SK-N-SH (cell line): ENCODE results near the gene SSTR4. TPM values are rescaled to one million over a fixed set of nuclear protein-coding genes. Genes with fewer than 3 reads are reported as not detected.

Experiments used
- CTCF ChIA-PET: fragments of 300-600, 350-600 bp; formaldehyde crosslinking; extraction: SDS; loops from one replicate; lab custom pipeline; 2021; lab: Yijun Ruan, JAX
- POLR2A ChIA-PET: fragments of 350-600 bp; sonication (Branson Sonifier 250); formaldehyde crosslinking; extraction: SDS; loops from one replicate; lab custom pipeline; 2020; ENCODE audit warnings: antibody characterized with exemption, inconsistent platforms; lab: Yijun Ruan, JAX
- DNase-seq: peaks from one replicate; pipeline ENCODE4 v3.0.0; 2012
- H2AFZ ChIP-seq: fragments of 200-600 bp; sonication (generic); 2 replicates; pipeline ENCODE4 v1.8.1; 2016; ENCODE audit warnings: antibody characterized with exemption, mild to moderate bottlenecking, low read depth
- H3F3A ChIP-seq: fragments of 200-600 bp; sonication (generic); replicated peaks from 2 replicates; pipeline ENCODE3; 2016; ENCODE audit warnings: antibody characterized with exemption, mild to moderate bottlenecking; ENCODE audit not compliant: insufficient read depth
- H3K27ac ChIP-seq, 2 experiments: fragments of 200-500 bp in 1 of 2; fragments of 200-600 bp in 1 of 2; sonication (Bioruptor generic) in 1 of 2; sonication (generic), shearing (Covaris generic) in 1 of 2; 2 replicates each; pipeline versions ENCODE4 v1.5.1 to v1.6.1; 2014 to 2016; ENCODE audit warnings: low read depth in 2 of 2, inconsistent platforms in 1 of 2, low read length in 1 of 2, mild to moderate bottlenecking in 1 of 2, mixed read lengths in 1 of 2
- H3K27me3 ChIP-seq: fragments of 200-600 bp; sonication (generic), shearing (Covaris generic); 2 replicates; pipeline ENCODE4 v1.6.1; 2016; ENCODE audit warnings: mixed run types; ENCODE audit not compliant: insufficient read depth
- H3K36me3 ChIP-seq, 2 experiments: fragments of 200-500 bp in 1 of 2; fragments of 200-600 bp in 1 of 2; sonication (Bioruptor generic) in 1 of 2; sonication (generic) in 1 of 2; replicated peaks in 1 of 2; 2 replicates each; pipeline versions ENCODE3 to v1.5.1; 2014 to 2016; ENCODE audit warnings: low read length in 1 of 2, mild to moderate bottlenecking in 1 of 2; ENCODE audit not compliant: insufficient read depth in 2 of 2, control insufficient read depth in 1 of 2
- H3K4me1 ChIP-seq, 2 experiments: fragments of 200-500 bp in 1 of 2; fragments of 200-600 bp in 1 of 2; sonication (Bioruptor generic) in 1 of 2; sonication (generic), shearing (Covaris generic) in 1 of 2; 2 replicates each; pipeline versions ENCODE4 v1.5.1 to v1.6.1; 2014 to 2016; ENCODE audit warnings: low read depth in 1 of 2, low read length in 1 of 2, mixed run types in 1 of 2; ENCODE audit not compliant: insufficient read depth in 2 of 2, control insufficient read depth in 1 of 2
- H3K4me2 ChIP-seq: fragments of 200-600 bp; sonication (generic), shearing (Covaris generic); 2 replicates; pipeline ENCODE4 v1.6.1; 2017; ENCODE audit warnings: mixed run types
- H3K4me3 ChIP-seq, 2 experiments: fragments of 200-500 bp in 1 of 2; fragments of 200-600 bp in 1 of 2; sonication (Bioruptor generic) in 1 of 2; sonication (generic), shearing (Covaris generic) in 1 of 2; 2 replicates each; pipeline versions ENCODE4 v1.5.1 to v1.8.1; 2014 to 2016; ENCODE audit warnings: low read depth in 2 of 2, inconsistent platforms in 1 of 2, low read length in 1 of 2, mild to moderate bottlenecking in 1 of 2, mixed read lengths in 1 of 2, moderate library complexity in 1 of 2
- H3K79me2 ChIP-seq: fragments of 200-600 bp; sonication (generic); 2 replicates; pipeline ENCODE4 v1.8.1; 2017; ENCODE audit warnings: mild to moderate bottlenecking; ENCODE audit not compliant: insufficient read depth
- H3K9ac ChIP-seq: fragments of 200-600 bp; sonication (generic); 2 replicates; pipeline ENCODE4 v1.6.1; 2017; ENCODE audit warnings: mixed run types
- H3K9me2 ChIP-seq: fragments of 200-600 bp; sonication (generic); 2 replicates; pipeline ENCODE4 v1.6.1; 2017; ENCODE audit warnings: mixed run types
- H3K9me3 ChIP-seq: fragments of 200-600 bp; sonication (generic); 2 replicates; pipeline ENCODE4 v1.6.1; 2017; ENCODE audit warnings: mixed run types, mild to moderate bottlenecking, moderate library complexity
- H4K20me1 ChIP-seq: fragments of 200-600 bp; sonication (generic); 2 replicates; pipeline ENCODE4 v1.6.1; 2017; ENCODE audit warnings: mild to moderate bottlenecking, mixed run types; ENCODE audit not compliant: insufficient read depth
- CHD2 ChIP-seq: fragments of 150-350 bp; IDR thresholded peaks from 2 replicates; pipeline ENCODE4 v1.6.1; 2018; ENCODE audit warnings: low read length; ENCODE audit not compliant: partially characterized antibody
- EZH2phosphoT487 ChIP-seq: fragments of 200-600 bp; sonication (generic); IDR thresholded peaks from 2 replicates; pipeline ENCODE4 v1.6.1; 2017; ENCODE audit warnings: low read depth, mixed run types, mild to moderate bottlenecking, antibody characterized with exemption, moderate library complexity, borderline replicate concordance
- FOSL2 ChIP-seq: IDR thresholded peaks from 2 replicates; pipeline ENCODE4 v1.4.0; 2012; ENCODE audit warnings: low read depth, mild to moderate bottlenecking, moderate library complexity, borderline replicate concordance
- FOXJ3 ChIP-seq: sonication (generic); formaldehyde crosslinking; IDR thresholded peaks from 2 replicates; pipeline ENCODE4 v1.5.1; 2020; ENCODE audit warnings: mild to moderate bottlenecking, missing genetic modification reagents
- FOXM1 ChIP-seq: IDR thresholded peaks from 2 replicates; pipeline ENCODE4 v1.4.0; 2012; ENCODE audit warnings: low read depth, mild to moderate bottlenecking
- MXI1 ChIP-seq: IDR thresholded peaks from 2 replicates; pipeline ENCODE4 v1.6.1; 2012; ENCODE audit warnings: mild to moderate bottlenecking, low read depth, low read length, improper control_type of control experiment
- RCOR1 ChIP-seq: fragments of 150-350 bp; IDR thresholded peaks from 2 replicates; pipeline ENCODE4 v1.6.1; 2017; ENCODE audit warnings: antibody characterized with exemption, low read length
- RFX5 ChIP-seq: IDR thresholded peaks from 2 replicates; pipeline ENCODE4 v1.6.1; 2012; ENCODE audit warnings: mild to moderate bottlenecking, improper control_type of control experiment, low read length
- RXRA ChIP-seq: IDR thresholded peaks from 2 replicates; pipeline ENCODE4 v1.4.0; 2012; ENCODE audit warnings: low read depth, mild to moderate bottlenecking, borderline replicate concordance
- SMC3 ChIP-seq: IDR thresholded peaks from 2 replicates; pipeline ENCODE4 v1.6.1; 2012; ENCODE audit warnings: low read depth, low read length, improper control_type of control experiment
- TAF1 ChIP-seq: IDR thresholded peaks from 2 replicates; pipeline ENCODE4 v1.6.1; 2012; ENCODE audit warnings: low read depth, mild to moderate bottlenecking, low read length, moderate library complexity, borderline replicate concordance
- TCF12 ChIP-seq: IDR thresholded peaks from 2 replicates; pipeline ENCODE4 v1.4.0; 2012
- TEAD4 ChIP-seq: IDR thresholded peaks from 2 replicates; pipeline ENCODE4 v1.4.0; 2012; ENCODE audit warnings: mild to moderate bottlenecking, borderline replicate concordance; ENCODE audit not compliant: insufficient read depth
- WGBS: methylation state at CpG from one replicate; pipeline ENCODE4 v1.1.6; 2017; ENCODE audit warnings: low lambda C conversion rate; 5-methylcytosine and 5-hydroxymethylcytosine counted together
- polyA plus RNA-seq, 3 experiments: library from polyadenylated mRNA; depleted of rRNA; stranded (reverse); fragments of >200 nt; gene quantifications; 2 replicates each; pipeline ENCODE4 v1.2.3, GENCODE V29; 2012
- TF ChIP-seq, protein P1 (sequence below): IDR thresholded peaks from 2 replicates; pipeline ENCODE4 v1.4.0; 2012; ENCODE audit warnings: low read depth
- TF ChIP-seq, protein P2 (sequence below): IDR thresholded peaks from 2 replicates; pipeline ENCODE4 v1.6.1; 2012; ENCODE audit warnings: mild to moderate bottlenecking, low read depth, low read length, moderate library complexity
- TF ChIP-seq, protein P3 (sequence below): fragments of 150-350 bp; IDR thresholded peaks from 2 replicates; pipeline ENCODE4 v1.6.1; 2017; ENCODE audit warnings: antibody characterized with exemption, low read length, low read depth, borderline replicate concordance
- TF ChIP-seq, protein P4 (sequence below): IDR thresholded peaks from 2 replicates; pipeline ENCODE4 v1.4.0; 2012; ENCODE audit warnings: low read depth, borderline replicate concordance
- TF ChIP-seq, protein P5 (sequence below): fragments of 150-350 bp; IDR thresholded peaks from 2 replicates; pipeline ENCODE4 v1.6.1; 2016; ENCODE audit warnings: mild to moderate bottlenecking, low read depth, low read length

Gene SSTR4
- polyA plus RNA-seq, 1 of the 3 experiments (the other 2 are of a cell fraction) = not detected

DNA sequence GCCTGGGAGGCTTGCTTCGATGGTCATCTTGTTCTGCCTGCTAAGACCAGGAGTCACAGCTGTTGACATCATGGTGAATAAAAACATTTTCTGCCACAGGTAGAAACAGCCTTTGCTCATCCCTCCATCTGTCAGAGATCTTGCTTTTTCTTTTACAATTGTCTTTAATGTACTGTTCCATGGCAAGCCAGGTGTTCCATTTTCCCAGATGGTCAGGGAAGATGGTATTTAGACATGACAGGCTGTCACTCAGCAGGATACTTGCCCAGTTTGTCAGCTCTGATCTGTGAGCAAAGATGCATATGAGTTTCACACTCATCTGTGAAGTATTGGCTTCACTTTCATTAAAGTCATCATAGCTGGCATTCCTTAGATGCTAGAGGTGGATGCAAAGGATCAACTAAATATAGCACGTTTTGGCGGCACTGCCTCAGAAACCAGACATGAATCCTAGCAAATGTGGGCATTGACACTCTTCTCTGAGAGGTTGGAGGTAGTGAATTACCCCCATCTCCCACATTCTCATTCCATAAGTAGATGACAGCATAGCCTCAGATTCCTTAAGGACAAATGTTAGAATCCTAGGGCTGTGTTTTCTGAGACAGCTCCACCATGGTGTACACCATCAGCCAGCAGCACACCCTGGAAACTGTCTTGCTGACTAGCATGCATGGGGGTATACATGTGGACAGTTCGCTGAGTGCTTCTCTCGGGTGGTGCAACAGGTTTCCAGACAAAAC, 4.2 kb downstream of the SSTR4 start:
- POLR2A ChIA-PET = no interaction called here
- H4K20me1 ChIP-seq = no peaks in the 10 kb centered on the region
- 12% methylated on average over 5 of the region's 5 CpGs for WGBS
- no peaks in the 10 kb centered on the region for H3K36me3 ChIP-seq
- H3K4me3 ChIP-seq = no peak overlapping the region
- TF ChIP-seq, protein P1, sequence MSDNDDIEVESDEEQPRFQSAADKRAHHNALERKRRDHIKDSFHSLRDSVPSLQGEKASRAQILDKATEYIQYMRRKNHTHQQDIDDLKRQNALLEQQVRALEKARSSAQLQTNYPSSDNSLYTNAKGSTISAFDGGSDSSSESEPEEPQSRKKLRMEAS = no peak
- TF ChIP-seq TEAD4 (no peak), RFX5 (no peak), RXRA (no peak), FOXJ3 (CRISPR knock-in tag) (no peak), MXI1 (no peak), RCOR1 (no peak), TCF12 (no peak)
- TF ChIP-seq, protein P2, sequence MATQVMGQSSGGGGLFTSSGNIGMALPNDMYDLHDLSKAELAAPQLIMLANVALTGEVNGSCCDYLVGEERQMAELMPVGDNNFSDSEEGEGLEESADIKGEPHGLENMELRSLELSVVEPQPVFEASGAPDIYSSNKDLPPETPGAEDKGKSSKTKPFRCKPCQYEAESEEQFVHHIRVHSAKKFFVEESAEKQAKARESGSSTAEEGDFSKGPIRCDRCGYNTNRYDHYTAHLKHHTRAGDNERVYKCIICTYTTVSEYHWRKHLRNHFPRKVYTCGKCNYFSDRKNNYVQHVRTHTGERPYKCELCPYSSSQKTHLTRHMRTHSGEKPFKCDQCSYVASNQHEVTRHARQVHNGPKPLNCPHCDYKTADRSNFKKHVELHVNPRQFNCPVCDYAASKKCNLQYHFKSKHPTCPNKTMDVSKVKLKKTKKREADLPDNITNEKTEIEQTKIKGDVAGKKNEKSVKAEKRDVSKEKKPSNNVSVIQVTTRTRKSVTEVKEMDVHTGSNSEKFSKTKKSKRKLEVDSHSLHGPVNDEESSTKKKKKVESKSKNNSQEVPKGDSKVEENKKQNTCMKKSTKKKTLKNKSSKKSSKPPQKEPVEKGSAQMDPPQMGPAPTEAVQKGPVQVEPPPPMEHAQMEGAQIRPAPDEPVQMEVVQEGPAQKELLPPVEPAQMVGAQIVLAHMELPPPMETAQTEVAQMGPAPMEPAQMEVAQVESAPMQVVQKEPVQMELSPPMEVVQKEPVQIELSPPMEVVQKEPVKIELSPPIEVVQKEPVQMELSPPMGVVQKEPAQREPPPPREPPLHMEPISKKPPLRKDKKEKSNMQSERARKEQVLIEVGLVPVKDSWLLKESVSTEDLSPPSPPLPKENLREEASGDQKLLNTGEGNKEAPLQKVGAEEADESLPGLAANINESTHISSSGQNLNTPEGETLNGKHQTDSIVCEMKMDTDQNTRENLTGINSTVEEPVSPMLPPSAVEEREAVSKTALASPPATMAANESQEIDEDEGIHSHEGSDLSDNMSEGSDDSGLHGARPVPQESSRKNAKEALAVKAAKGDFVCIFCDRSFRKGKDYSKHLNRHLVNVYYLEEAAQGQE = no peak
- TF ChIP-seq, protein P3, sequence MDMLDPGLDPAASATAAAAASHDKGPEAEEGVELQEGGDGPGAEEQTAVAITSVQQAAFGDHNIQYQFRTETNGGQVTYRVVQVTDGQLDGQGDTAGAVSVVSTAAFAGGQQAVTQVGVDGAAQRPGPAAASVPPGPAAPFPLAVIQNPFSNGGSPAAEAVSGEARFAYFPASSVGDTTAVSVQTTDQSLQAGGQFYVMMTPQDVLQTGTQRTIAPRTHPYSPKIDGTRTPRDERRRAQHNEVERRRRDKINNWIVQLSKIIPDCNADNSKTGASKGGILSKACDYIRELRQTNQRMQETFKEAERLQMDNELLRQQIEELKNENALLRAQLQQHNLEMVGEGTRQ = no peak
- no peak overlapping the region for H2AFZ ChIP-seq
- peaks cover 83% of the 10 kb centered on the region for H3K27me3 ChIP-seq
- no peaks in the 10 kb centered on the region for H3F3A ChIP-seq
- no peak overlapping the region for H3K4me2 ChIP-seq
- CTCF ChIA-PET = no interaction called here
- H3K9me2 ChIP-seq = no peaks in the 10 kb centered on the region
- no peak overlapping the region for H3K9ac ChIP-seq
- H3K27ac ChIP-seq = no peak overlapping the region
- no peaks in the 10 kb centered on the region for H3K79me2 ChIP-seq
- H3K9me3 ChIP-seq = no peaks in the 10 kb centered on the region
- no peak for DNase-seq
- no peaks in the 10 kb centered on the region for H3K4me1 ChIP-seq

DNA sequence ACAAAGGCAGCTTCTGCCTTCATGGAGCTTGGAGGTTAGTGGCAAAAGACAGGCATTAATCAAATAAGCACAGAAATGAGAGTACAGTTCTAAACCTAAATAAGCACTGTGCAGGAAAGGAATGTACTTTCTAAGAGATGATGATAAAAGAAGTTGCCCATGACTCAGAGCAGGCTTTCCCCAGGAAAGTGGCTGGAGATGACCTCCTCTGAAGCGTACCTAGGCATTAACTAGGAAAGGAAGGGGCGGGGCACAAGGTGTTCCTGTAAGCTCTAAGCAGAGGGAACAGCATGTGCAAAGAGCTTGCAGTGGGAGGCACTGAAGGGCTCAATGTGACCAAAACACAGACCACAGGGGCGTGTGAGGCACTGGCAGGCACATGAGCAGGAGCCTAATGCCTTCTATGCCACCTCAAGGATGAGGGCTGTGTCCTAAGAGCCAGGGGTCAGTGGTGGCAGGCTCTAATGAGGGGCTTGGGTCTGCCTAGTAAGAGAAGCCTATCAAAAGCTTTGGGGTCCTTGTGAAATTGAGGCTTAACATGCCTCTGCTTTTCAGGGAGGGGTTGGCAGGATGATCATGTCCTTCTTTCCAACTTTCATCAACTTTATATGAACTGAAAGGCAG, 4.9 kb downstream of the SSTR4 start:
- Histone ChIP-seq H3K9ac (no peak overlapping the region), H2AFZ (no peak overlapping the region), H3F3A (no peaks in the 10 kb centered on the region), H3K27me3 (peaks cover 83% of the 10 kb centered on the region), H3K27ac (no peak overlapping the region), H3K4me1 (no peaks in the 10 kb centered on the region), H3K4me3 (no peak overlapping the region), H3K9me3 (no peaks in the 10 kb centered on the region), H3K79me2 (no peaks in the 10 kb centered on the region), H3K4me2 (no peak overlapping the region), H4K20me1 (no peaks in the 10 kb centered on the region), H3K36me3 (no peaks in the 10 kb centered on the region), H3K9me2 (no peaks in the 10 kb centered on the region)
- ChIA-PET CTCF (no interaction called here), POLR2A (no interaction called here)
- WGBS = 3% methylated on average over 3 of the region's 3 CpGs
- no peak for DNase-seq
- no peak for TF ChIP-seq SMC3
- TF ChIP-seq, protein P4, sequence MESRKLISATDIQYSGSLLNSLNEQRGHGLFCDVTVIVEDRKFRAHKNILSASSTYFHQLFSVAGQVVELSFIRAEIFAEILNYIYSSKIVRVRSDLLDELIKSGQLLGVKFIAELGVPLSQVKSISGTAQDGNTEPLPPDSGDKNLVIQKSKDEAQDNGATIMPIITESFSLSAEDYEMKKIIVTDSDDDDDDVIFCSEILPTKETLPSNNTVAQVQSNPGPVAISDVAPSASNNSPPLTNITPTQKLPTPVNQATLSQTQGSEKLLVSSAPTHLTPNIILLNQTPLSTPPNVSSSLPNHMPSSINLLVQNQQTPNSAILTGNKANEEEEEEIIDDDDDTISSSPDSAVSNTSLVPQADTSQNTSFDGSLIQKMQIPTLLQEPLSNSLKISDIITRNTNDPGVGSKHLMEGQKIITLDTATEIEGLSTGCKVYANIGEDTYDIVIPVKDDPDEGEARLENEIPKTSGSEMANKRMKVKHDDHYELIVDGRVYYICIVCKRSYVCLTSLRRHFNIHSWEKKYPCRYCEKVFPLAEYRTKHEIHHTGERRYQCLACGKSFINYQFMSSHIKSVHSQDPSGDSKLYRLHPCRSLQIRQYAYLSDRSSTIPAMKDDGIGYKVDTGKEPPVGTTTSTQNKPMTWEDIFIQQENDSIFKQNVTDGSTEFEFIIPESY = no peak
- no peak for TF ChIP-seq EZH2phosphoT487
- no peak for TF ChIP-seq FOSL2
- TF ChIP-seq MXI1 = no peak
- no peak for TF ChIP-seq RXRA
- TF ChIP-seq TAF1 = no peak
- no peak for TF ChIP-seq FOXM1
- TF ChIP-seq, protein P5, sequence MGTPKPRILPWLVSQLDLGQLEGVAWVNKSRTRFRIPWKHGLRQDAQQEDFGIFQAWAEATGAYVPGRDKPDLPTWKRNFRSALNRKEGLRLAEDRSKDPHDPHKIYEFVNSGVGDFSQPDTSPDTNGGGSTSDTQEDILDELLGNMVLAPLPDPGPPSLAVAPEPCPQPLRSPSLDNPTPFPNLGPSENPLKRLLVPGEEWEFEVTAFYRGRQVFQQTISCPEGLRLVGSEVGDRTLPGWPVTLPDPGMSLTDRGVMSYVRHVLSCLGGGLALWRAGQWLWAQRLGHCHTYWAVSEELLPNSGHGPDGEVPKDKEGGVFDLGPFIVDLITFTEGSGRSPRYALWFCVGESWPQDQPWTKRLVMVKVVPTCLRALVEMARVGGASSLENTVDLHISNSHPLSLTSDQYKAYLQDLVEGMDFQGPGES = no peak
- no peak for TF ChIP-seq CHD2
